GM10248 (cell line): ENCODE measurements around the gene SDF2L1.
"Not testable (repeated sequence)": the region's sequence is repeated elsewhere in the genome, so short reads cannot be mapped to it uniquely, and the experiment has no call there.

ENCODE experiments used
- CTCF ChIA-PET: fragments of 300-600 bp; sonication (Branson Sonifier 250); formaldehyde crosslinking; extraction: SDS; loops from one replicate; lab custom pipeline; 2021; ENCODE audit warnings: antibody characterized with exemption; lab: Yijun Ruan, JAX
- POLR2A ChIA-PET: fragments of 350-650 bp; sonication (Branson Sonifier 250); formaldehyde crosslinking; extraction: SDS; loops from one replicate; lab custom pipeline; 2020; ENCODE audit warnings: antibody characterized with exemption; lab: Yijun Ruan, JAX
- DNase-seq: peaks from one replicate; pipeline ENCODE4 v3.0.0; 2012; ENCODE audit errors: extremely low spot score
- TF ChIP-seq, protein P1 (sequence below): IDR thresholded peaks from 2 replicates; pipeline ENCODE4 v1.5.1; 2012; ENCODE audit warnings: mild to moderate bottlenecking, low read depth; ENCODE audit errors: extremely low read depth, missing control alignments, control extremely low read depth

The SDF2L1 gene

DNA sequence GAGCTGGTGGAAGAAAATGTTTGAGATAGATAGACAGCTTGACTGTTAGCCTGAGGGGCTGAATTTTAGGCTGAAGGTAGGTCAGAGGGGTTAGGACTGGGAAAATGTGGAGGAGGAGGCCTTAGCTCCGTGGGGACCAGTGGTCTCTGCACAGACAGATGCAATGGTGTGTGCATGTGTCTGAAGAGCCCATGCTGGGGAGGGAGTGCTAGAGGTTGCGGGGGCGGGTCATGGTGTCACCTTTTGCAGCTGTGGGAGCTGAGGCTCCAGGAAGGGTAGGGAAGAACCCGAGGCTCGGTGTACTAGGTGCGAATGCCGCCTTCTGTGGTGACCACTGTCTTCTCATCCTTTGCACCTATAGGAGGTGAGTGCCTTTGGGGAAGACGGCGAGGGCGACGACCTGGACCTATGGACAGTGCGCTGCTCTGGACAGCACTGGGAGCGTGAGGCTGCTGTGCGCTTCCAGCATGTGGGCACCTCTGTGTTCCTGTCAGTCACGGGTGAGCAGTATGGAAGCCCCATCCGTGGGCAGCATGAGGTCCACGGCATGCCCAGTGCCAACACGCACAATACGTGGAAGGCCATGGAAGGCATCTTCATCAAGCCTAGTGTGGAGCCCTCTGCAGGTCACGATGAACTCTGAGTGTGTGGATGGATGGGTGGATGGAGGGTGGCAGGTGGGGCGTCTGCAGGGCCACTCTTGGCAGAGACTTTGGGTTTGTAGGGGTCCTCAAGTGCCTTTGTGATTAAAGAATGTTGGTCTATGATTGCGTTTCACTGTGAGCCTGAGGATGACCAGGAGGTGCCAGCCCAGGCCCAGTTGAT lies 1.6 kb downstream of the SDF2L1 start:
- TF ChIP-seq, protein P1, sequence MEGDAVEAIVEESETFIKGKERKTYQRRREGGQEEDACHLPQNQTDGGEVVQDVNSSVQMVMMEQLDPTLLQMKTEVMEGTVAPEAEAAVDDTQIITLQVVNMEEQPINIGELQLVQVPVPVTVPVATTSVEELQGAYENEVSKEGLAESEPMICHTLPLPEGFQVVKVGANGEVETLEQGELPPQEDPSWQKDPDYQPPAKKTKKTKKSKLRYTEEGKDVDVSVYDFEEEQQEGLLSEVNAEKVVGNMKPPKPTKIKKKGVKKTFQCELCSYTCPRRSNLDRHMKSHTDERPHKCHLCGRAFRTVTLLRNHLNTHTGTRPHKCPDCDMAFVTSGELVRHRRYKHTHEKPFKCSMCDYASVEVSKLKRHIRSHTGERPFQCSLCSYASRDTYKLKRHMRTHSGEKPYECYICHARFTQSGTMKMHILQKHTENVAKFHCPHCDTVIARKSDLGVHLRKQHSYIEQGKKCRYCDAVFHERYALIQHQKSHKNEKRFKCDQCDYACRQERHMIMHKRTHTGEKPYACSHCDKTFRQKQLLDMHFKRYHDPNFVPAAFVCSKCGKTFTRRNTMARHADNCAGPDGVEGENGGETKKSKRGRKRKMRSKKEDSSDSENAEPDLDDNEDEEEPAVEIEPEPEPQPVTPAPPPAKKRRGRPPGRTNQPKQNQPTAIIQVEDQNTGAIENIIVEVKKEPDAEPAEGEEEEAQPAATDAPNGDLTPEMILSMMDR = peak; percentile 39
- CTCF ChIA-PET = interaction anchor here (0.6 to 9.3 kb wide), 16 partner anchors 9 to 542 kb away, joined by 3 to 274 read pairs (median 4); partner anchors contain the start of genes CCDC116, PPM1F, UBE2L3 and YDJC
- DNase-seq = no peak
- POLR2A ChIA-PET = no interaction called here

- ChIA-PET CTCF (interaction anchor here (0.8 to 9.3 kb wide), 7 partner anchors 11 to 90 kb away, joined by 3 to 274 read pairs (median 6); partner anchors contain the start of genes CCDC116 and YDJC), POLR2A (interaction anchor here (0.9 to 1.7 kb wide), 2 partner anchors 16 to 67 kb away, joined by 3 to 4 read pairs; no protein-coding TSS in a partner anchor)
Observed at GRCh38 chr22:21645513-21645912, 3.4 kb downstream of the SDF2L1 start.

GRCh38 chr22:21646608-21647590 lies 4.8 kb downstream of the SDF2L1 start:
- ChIA-PET CTCF (interaction anchor here (0.7 to 9.3 kb wide), 31 partner anchors 9 to 851 kb away, joined by 3 to 274 read pairs (median 4); partner anchors contain the start of genes CCDC116, PPIL2, PPM1F and YDJC), POLR2A (interaction anchor here (1.7 kb wide), 1 partner anchor 18 kb away, joined by 4 read pairs; no protein-coding TSS in a partner anchor)
- TF ChIP-seq, protein P1 = peak; percentile 80
- DNase-seq = peak; percentile 76

More at GRCh38 chr22:21645513-21645912, 3.4 kb downstream of the SDF2L1 start:
- not testable (repeated sequence) for DNase-seq

DNA sequence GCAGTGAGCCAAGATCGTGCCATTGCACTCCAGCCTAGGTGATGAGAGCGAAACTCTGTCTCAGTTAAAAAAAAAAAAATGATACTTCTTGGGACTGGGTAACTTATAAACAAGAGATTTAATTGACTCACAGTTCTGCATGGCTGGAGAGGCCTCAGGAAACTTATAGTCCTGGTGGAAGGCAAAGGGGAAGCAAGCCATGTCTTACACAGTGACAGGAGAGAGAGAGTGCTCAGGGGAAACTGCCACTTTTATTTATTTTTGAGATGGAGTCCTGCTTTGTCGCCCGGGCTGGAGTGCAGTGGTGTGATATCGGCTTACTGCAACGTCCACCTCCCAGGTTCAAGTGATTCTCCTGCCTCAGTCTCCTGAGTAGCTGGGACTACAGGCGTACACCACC lies 8.2 kb downstream of the SDF2L1 start:
- no peak for DNase-seq
- ChIA-PET CTCF (interaction anchor here (4.9 kb wide), 1 partner anchor 8 kb away, joined by 53 read pairs; the partner anchor contains the start of gene SDF2L1), POLR2A (no interaction called here)
- TF ChIP-seq, protein P1 = no peak

GRCh38 chr22:21650823-21651520 lies 8.9 kb downstream of the SDF2L1 start:
- DNase-seq = no peak
- POLR2A ChIA-PET = no interaction called here
- TF ChIP-seq, protein P1 = no peak
- CTCF ChIA-PET = interaction anchor here (1.1 to 4.9 kb wide), 2 partner anchors 8 to 22 kb away, joined by 4 to 53 read pairs; partner anchors contain the start of genes SDF2L1 and YDJC

GRCh38 chr22:21651521-21652009 lies 9.5 kb downstream of the SDF2L1 start:
- DNase-seq = no peak
- CTCF ChIA-PET = interaction anchor here (1.1 to 4.9 kb wide), 2 partner anchors 9 to 22 kb away, joined by 4 to 53 read pairs; partner anchors contain the start of genes SDF2L1 and YDJC
- TF ChIP-seq, protein P1 = no peak
- POLR2A ChIA-PET = no interaction called here
